PC-3 (cell line): ENCODE results near the gene SCRT2. TPM values are rescaled to one million over a fixed set of nuclear protein-coding genes. Genes with fewer than 3 reads are reported as not detected.

Experiments
- ATAC-seq: fragments of 200-7000 bp; cut with Tn5 transposase; 2 replicates; pipeline ENCODE4 v1.9.1; 2020; ENCODE audit warnings: mild to moderate bottlenecking, moderate library complexity
- BruUV-seq: library from RNA; stranded (reverse); fragments of 400-500 nt; replicated peaks from 2 replicates; lab custom pipeline; 2021; lab: Mats Ljungman, UMichigan
- CTCF ChIA-PET: fragments of 300-600 bp; sonication (Branson Sonifier 250); formaldehyde crosslinking; loops from one replicate; lab custom pipeline; 2022; ENCODE audit warnings: antibody characterized with exemption; lab: Charles Lee
- POLR2A ChIA-PET: fragments of 300-600 bp; sonication (Branson Sonifier 250); formaldehyde crosslinking; loops from one replicate; lab custom pipeline; 2022; ENCODE audit warnings: antibody characterized with exemption; ENCODE audit not compliant: unreplicated experiment; lab: Charles Lee
- DNase-seq: peaks from one replicate; pipeline ENCODE4 v3.0.0-alpha.2; 2015
- H2AFZ ChIP-seq: fragments of 300-600 bp; sonication (generic); 2 replicates; pipeline ENCODE4 v1.6.0; 2016; ENCODE audit warnings: antibody characterized with exemption, low read length
- H3F3A ChIP-seq: fragments of 300-600 bp; sonication (generic); one replicate; pipeline ENCODE4 v1.6.0; 2017; ENCODE audit warnings: antibody characterized with exemption, low read length, control low read depth, mild to moderate bottlenecking; ENCODE audit not compliant: unreplicated experiment
- H3K27ac ChIP-seq: fragments of 300-600 bp; sonication (generic); 2 replicates; pipeline ENCODE4 v1.5.1; 2016; ENCODE audit warnings: mild to moderate bottlenecking, low read length
- H3K27me3 ChIP-seq: fragments of 300-600 bp; sonication (generic); 2 replicates; pipeline ENCODE4 v1.6.1; 2016; ENCODE audit warnings: low read length, mixed read lengths
- H3K36me3 ChIP-seq: fragments of 300-600 bp; sonication (generic); 2 replicates; pipeline ENCODE4 v1.6.1; 2016; ENCODE audit warnings: low read depth, mixed run types, low read length, mixed read lengths
- H3K4me1 ChIP-seq: fragments of 300-600 bp; sonication (generic); 2 replicates; pipeline ENCODE4 v1.5.1; 2016; ENCODE audit warnings: low read length; ENCODE audit not compliant: insufficient read depth
- H3K4me2 ChIP-seq: fragments of 300-600 bp; sonication (generic); 2 replicates; pipeline ENCODE4 v1.6.0; 2016; ENCODE audit warnings: low read length
- H3K4me3 ChIP-seq: fragments of 300-600 bp; sonication (generic); 2 replicates; pipeline ENCODE4 v1.5.1; 2016; ENCODE audit warnings: mild to moderate bottlenecking, low read length, mixed read lengths
- H3K79me2 ChIP-seq: fragments of 300-600 bp; sonication (generic); 2 replicates; pipeline ENCODE4 v1.6.1; 2017; ENCODE audit warnings: low read length, mixed read lengths
- H3K9ac ChIP-seq: fragments of 300-600 bp; sonication (generic); 2 replicates; pipeline ENCODE4 v1.6.0; 2016; ENCODE audit warnings: mild to moderate bottlenecking, low read length
- H3K9me2 ChIP-seq: fragments of 300-600 bp; sonication (generic); replicated peaks from 2 replicates; pipeline ENCODE4 v1.6.1; 2016; ENCODE audit warnings: mixed run types, low read length, mixed read lengths
- H3K9me3 ChIP-seq: fragments of 300-600 bp; sonication (generic); 2 replicates; pipeline ENCODE4 v1.6.1; 2016; ENCODE audit warnings: low read length, mixed read lengths
- H4K20me1 ChIP-seq: fragments of 300-600 bp; sonication (generic); 2 replicates; pipeline ENCODE4 v1.6.1; 2016; ENCODE audit warnings: low read length, mixed read lengths
- CTCF ChIP-seq: fragments of 300-600 bp; sonication (generic); conservative IDR thresholded peaks from 2 replicates; pipeline ENCODE4 v1.5.1; 2017; ENCODE audit warnings: antibody characterized with exemption, low read depth, mild to moderate bottlenecking, low read length
- EZH2 ChIP-seq: fragments of 300-600 bp; sonication (generic); IDR thresholded peaks from one replicate; pipeline ENCODE4 v1.6.1; 2017; ENCODE audit warnings: antibody characterized with exemption, mild to moderate bottlenecking, low read length; ENCODE audit not compliant: unreplicated experiment
- EZH2phosphoT487 ChIP-seq: fragments of 300-600 bp; sonication (generic); IDR thresholded peaks from 2 replicates; pipeline ENCODE4 v1.6.1; 2018; ENCODE audit warnings: mild to moderate bottlenecking, antibody characterized with exemption, low read length, borderline replicate concordance
- intact Hi-C: fragments of 100-400 bp; cut with micrococcal nuclease; formaldehyde crosslinking; loops from 2 replicates; pipeline ENCODE4 v1.9.0; 2023
- total RNA-seq: library from RNA; depleted of rRNA; stranded (reverse); fragments of >200 nt; gene quantifications from 2 replicates; pipeline ENCODE4 v1.2.3, GENCODE V29; 2014

Gene SCRT2
- total RNA-seq, 1 experiment from 2014 or later, result not detected

- H3K36me3 ChIP-seq, result no peaks in the 10 kb centered on the region
- H3K9me3 ChIP-seq, result no peaks in the 10 kb centered on the region
- no peak overlapping the region for H3K4me2 ChIP-seq
- CTCF ChIA-PET, result no interaction called here
- H3K4me3 ChIP-seq, result no peak overlapping the region
- H3K79me2 ChIP-seq, result no peaks in the 10 kb centered on the region
- no peak for TF ChIP-seq EZH2phosphoT487
- TF ChIP-seq CTCF, result no peak
- no peak for TF ChIP-seq EZH2
- no peak overlapping the region for H2AFZ ChIP-seq
- BruUV-seq, result no TSS peak
- peaks cover 69% of the 10 kb centered on the region for H3K27me3 ChIP-seq
- POLR2A ChIA-PET, result no interaction called here
- H4K20me1 ChIP-seq, result peaks cover 4% of the 10 kb centered on the region; the same call in 1 of the 2 replicates
- H3K9ac ChIP-seq, result no peak overlapping the region
- intact Hi-C loops, result no loop called here
- ATAC-seq (no peak), DNase-seq (no peak)
- H3F3A ChIP-seq, result no peaks in the 10 kb centered on the region
- no peak overlapping the region for H3K27ac ChIP-seq
- H3K4me1 ChIP-seq, result peaks cover 5% of the 10 kb centered on the region
- H3K9me2 ChIP-seq, result no peaks in the 10 kb centered on the region
Measured at GRCh38 chr20:671252-672030, 4.2 kb downstream of the SCRT2 start.

- Histone ChIP-seq H3K27me3 (peaks cover 65% of the 10 kb centered on the region), H3K9me3 (no peaks in the 10 kb centered on the region), H3K27ac (no peak overlapping the region), H3K4me2 (no peak overlapping the region), H2AFZ (no peak overlapping the region), H3F3A (no peaks in the 10 kb centered on the region), H3K36me3 (no peaks in the 10 kb centered on the region), H3K4me1 (no peaks in the 10 kb centered on the region), H3K9me2 (no peaks in the 10 kb centered on the region), H3K4me3 (no peak overlapping the region), H4K20me1 (no peaks in the 10 kb centered on the region), H3K79me2 (no peaks in the 10 kb centered on the region), H3K9ac (no peak overlapping the region)
- DNase-seq, result no peak
- ATAC-seq, result no peak
- no TSS peak for BruUV-seq
- intact Hi-C loops, result no loop called here
- ChIA-PET POLR2A (no interaction called here), CTCF (interaction anchor here (0.6 kb wide), 1 partner anchor 187 kb away, joined by 3 read pairs; no protein-coding TSS in a partner anchor)
- TF ChIP-seq EZH2, result no peak
- TF ChIP-seq EZH2phosphoT487, result no peak
- no peak for TF ChIP-seq CTCF
Measured at GRCh38 chr20:669573-669972, 6.0 kb downstream of the SCRT2 start.

- CTCF ChIA-PET, result no interaction called here
Measured at GRCh38 chr20:668638-669037, 7.0 kb downstream of the SCRT2 start.

More at GRCh38 chr20:668638-669037, 7.0 kb downstream of the SCRT2 start:
- H3K27me3 ChIP-seq, result peaks cover 63% of the 10 kb centered on the region
- no peaks in the 10 kb centered on the region for H3K4me1 ChIP-seq
- DNase-seq (no peak), ATAC-seq (no peak)
- H3K4me2 ChIP-seq, result no peak overlapping the region
- POLR2A ChIA-PET, result interaction anchor here (0.6 kb wide), 1 partner anchor 1554 kb away, joined by 3 read pairs; no protein-coding TSS in a partner anchor
- no peaks in the 10 kb centered on the region for H3K79me2 ChIP-seq
- no TSS peak for BruUV-seq
- H3K36me3 ChIP-seq, result no peaks in the 10 kb centered on the region
- TF ChIP-seq CTCF (no peak), EZH2 (no peak), EZH2phosphoT487 (no peak)
- H3K27ac ChIP-seq, result no peak overlapping the region
- intact Hi-C loops, result no loop called here
- H3K9me2 ChIP-seq, result no peaks in the 10 kb centered on the region
- H4K20me1 ChIP-seq, result no peaks in the 10 kb centered on the region
- H3K9ac ChIP-seq, result no peak overlapping the region
- H3K4me3 ChIP-seq, result no peak overlapping the region
- no peaks in the 10 kb centered on the region for H3F3A ChIP-seq
- H2AFZ ChIP-seq, result no peak overlapping the region
- H3K9me3 ChIP-seq, result no peaks in the 10 kb centered on the region
